GM18907 (cell line): ENCODE results near the gene SCLY.
A peak's percentile ranks its signal among the peaks of the same experiment; 100 is the strongest.

Source experiments
- ATAC-seq: cut with Tn5 transposase; IDR thresholded peaks from one replicate; pipeline ENCODE4 v1.9.1; 2021; ENCODE audit warnings: mild to moderate bottlenecking, moderate library complexity; ENCODE audit not compliant: unreplicated experiment

SCLY gene

GRCh38 chr2:238097201-238097987 is 36.6 kb downstream of the SCLY start:
- no peak for ATAC-seq

- ATAC-seq = peak; percentile 70
These were observed 37.4 kb downstream of the SCLY start for GRCh38 chr2:238097988-238098871.

DNA sequence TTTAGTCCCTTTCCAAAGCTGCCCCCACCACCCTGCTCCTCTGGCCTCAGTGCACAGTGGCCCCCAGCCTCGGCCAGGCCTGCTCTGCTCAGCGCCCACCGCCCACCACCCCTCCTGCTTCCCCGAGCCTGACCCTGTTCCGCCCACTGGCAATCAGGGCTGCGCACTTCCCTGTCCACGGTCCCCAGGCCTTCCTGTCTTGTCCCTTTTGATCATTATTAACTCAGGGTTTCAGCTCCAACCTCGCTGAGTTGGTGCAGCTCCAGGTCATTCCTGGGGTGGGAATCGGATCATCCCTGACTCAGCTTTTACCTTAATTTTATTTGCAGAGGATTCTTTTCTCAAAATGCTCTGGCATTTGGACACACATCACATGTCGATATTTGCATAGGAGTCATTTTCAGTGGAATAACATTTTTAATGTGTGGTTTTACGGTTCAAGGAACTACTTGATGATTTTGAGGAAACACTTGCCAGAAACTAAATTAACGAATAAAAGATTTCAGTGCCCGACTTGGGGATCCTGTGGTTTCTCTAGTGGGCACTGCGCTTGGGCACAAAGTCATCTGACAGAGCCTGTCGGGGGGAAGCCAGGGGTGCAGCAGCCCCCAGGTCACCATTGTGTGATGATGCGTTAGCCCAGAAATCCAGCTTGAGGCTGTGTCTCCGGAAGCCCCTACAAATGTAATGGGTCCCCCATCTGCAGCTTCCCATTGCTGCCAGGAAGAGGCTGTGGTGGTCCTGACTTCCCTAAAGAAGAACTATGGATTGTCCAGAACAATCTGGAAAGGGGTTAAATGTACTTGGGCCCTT is 38.3 kb downstream of the SCLY start:
- peak; percentile 19 for ATAC-seq

DNA sequence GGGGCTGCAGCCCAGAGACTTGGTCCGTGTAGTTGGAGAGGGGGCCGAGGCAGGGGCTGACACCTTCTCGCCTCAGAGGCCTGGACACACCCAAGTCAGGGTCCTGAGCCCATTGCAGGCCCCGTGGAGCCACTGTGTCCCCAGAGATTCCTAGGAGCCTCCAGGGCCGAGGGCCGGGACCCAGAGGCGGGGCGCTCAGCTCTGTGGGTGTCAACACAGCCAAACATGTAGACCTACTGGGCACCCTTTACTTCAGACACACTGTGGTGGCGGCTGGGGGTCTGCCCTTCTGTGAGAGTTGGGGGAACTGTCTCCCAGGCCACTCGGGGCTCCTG is 38.9 kb downstream of the SCLY start:
- ATAC-seq = no peak

DNA sequence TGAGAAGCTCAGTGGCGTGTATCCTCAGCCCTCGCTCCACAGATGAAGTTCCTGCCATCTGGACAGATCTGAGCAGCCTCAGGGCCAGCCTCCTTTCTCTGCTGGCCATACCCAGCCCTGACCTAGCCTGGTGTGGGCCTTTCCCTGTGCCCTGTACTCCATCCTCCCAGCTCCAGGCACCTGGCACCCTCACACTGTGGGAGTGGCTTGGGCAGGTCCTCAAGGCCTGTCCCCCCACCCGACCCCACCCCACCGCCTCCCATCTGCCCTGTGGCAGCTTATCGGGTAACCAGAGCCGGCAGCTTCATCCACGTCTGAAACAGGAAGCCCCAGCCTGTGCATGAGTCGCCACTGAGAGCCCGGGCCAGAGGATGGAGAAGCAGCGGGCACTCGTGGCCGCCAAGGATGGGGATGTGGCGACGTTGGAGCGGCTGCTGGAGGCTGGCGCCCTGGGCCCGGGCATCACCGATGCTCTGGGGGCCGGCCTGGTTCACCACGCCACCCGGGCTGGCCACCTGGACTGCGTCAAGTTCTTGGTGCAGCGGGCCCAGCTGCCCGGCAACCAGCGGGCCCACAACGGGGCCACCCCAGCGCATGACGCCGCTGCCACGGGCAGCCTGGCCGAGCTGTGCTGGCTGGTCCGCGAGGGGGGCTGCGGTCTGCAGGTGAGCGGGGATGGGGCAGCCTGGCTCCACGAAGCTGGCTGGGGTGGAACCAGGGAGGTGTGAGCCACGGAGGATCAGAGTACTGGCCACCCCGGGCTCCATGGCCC is 39.4 kb downstream of the SCLY start, which contains the start of gene ESPNL:
ESPNL (plus strand) TSS at position 292 of the 772 bp plus-strand sequence; CDS start at position 372, 80 bp downstream.
- ATAC-seq = no peak

DNA sequence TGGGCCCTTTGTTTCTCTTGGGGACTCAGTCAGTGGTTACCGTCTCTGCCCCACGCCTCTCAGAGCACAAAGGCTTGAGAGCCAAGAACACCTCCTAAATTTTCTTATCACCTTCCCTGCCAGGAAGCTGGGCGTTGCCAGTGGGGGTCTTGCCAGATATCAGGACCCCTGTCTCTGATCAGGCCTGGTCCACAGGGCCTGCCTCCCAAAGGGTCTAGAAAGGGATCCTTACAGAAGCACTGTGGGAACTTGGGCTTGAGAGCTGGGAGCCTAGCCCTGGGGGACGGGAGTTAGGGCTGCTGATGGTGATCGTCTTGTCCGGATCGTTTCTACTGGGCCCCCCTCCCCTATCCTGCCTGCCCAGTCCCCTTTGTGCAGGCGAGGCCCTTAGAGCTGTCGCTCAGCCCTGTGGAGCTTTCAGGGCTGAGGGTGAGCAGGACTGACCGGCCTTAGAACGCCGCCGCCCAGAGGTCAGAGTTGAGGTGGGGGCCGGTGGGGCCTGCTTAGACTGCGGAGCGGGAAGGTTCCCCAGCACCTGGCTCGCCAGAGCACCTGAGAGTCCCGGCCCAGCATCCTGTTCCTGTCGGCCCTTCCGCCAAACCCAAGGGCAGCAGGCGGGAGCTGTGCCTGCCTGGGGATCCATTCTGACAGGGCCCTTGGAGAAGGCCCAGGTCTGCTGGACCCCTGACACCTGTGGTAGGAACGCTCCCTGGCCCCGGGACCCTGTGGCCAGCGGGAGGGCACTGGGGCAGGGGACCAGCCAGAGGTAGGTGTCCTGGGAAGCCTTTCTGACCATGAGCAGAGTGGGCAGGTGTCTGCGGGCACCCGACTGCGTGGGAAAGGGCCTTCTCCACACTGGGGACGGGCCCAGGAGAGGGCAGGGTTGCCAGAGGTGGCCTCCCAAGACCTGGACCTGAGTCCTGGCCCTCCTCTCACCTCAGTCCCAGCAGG is 40.3 kb downstream of the SCLY start:
- ATAC-seq = no peak

GRCh38 chr2:238101891-238102841 is 41.4 kb downstream of the SCLY start:
- no peak for ATAC-seq

DNA sequence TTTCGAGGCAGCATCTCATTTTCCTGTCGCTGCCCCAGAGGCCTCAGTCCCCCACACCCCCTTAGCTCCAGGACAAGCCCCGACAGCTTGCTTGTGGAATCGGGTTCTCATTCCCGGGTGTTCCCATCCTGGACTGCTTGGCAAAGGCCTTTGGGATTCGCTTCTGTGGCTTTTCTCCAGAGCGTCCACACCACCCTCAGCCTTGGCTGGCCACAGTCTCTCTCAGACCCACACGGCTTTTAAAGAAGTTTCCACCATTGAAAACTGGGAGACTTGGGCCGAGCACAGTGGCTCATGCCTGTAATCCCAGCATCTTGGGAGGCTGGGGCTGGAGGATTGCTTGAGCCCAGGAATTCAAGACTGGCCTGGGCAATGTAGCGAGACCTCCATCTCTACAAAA is 42.1 kb downstream of the SCLY start:
- ATAC-seq = no peak

- ATAC-seq = no peak
These were observed 42.8 kb downstream of the SCLY start for GRCh38 chr2:238103465-238104225.

DNA sequence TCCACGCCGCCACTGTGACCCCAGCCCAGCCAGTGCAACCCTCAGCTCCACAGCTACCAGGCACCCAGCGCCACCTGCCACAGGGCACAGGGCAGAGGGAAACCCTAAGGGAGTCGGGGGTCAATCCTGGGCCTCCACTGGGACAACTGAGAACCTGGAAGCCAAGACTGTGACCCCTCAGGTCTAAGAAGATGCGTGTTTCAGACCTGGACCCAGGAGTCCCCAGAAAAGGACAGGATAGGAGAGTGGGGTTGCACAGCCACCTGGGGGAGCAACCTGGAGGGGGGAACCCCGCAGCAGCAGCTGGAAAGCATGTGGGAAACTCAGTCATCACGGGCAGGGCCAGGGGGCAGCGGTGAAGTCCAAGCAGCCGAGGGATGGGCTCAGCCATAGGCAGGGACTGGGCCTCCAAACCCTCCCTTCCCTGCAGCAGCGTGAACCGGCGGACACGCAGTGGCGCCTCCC is 43.5 kb downstream of the SCLY start:
- ATAC-seq = no peak

- ATAC-seq = no peak
These were observed 44.0 kb downstream of the SCLY start for GRCh38 chr2:238104691-238105371.

GRCh38 chr2:238105506-238106338 is 44.9 kb downstream of the SCLY start:
- ATAC-seq = no peak

DNA sequence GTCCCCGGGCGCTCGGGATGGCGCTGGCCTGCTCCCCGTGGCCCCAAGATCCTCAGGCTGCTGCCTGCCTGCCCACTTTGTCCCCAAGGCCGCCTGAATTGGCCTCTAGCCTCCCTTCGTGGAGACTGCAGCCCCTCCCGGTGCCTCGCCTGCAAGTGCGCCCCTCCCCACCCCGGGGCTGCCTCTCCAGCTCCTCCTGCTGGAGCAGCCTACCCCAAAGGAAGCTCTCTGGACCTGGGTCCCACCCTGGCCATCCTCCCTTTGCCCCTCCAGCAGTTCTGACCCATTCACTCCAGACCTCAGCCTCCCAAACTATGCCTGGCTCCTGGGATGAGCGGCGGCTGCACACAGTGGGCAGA is 45.5 kb downstream of the SCLY start:
- ATAC-seq = no peak

- peak; percentile 20 for ATAC-seq
These were observed 46.1 kb downstream of the SCLY start for GRCh38 chr2:238106698-238107524.
